Brain microvascular endothelial cell (primary cell): ENCODE data around the gene PSD4.

Experiments
- DNase-seq: peaks from one replicate; pipeline ENCODE4 v3.0.0-alpha.2; 2020
- H3K27ac ChIP-seq: fragments of 250-450 bp; sonication (Bioruptor Pico); 2 replicates; pipeline ENCODE4 v1.5.1; 2020; ENCODE audit warnings: mild to moderate bottlenecking, moderate library complexity
- H3K27me3 ChIP-seq: fragments of 250-450 bp; sonication (Bioruptor Pico); replicated peaks from 2 replicates; pipeline ENCODE4 v1.5.1; 2020; ENCODE audit warnings: mild to moderate bottlenecking
- H3K36me3 ChIP-seq: fragments of 250-450 bp; sonication (Bioruptor Pico); replicated peaks from 2 replicates; pipeline ENCODE4 v1.5.1; 2020; ENCODE audit warnings: mild to moderate bottlenecking
- H3K4me3 ChIP-seq: 2 replicates; pipeline ENCODE4 v1.5.1; 2011; ENCODE audit warnings: low read depth, mild to moderate bottlenecking, control low read depth, low read length, moderate library complexity
- in situ Hi-C: cut with HindIII; loops from 2 replicates; pipeline ENCODE4 v1.10.0; 2017; ENCODE audit warnings: low sequenced_read_pairs, low pct_ligation_motif_present
- TF ChIP-seq, protein P1 (sequence below): IDR thresholded peaks from 2 replicates; pipeline ENCODE4 v1.5.1; 2011; ENCODE audit warnings: low read depth, mild to moderate bottlenecking, moderate library complexity, low read length, control low read depth, inconsistent platforms; ENCODE audit errors: missing control alignments

PSD4 gene

GRCh38 chr2:113158884-113159553, 14.8 kb upstream of the PSD4 start:
- Histone ChIP-seq H3K4me3 (no peak overlapping the region), H3K27me3 (no peaks in the 10 kb centered on the region), H3K36me3 (no peaks in the 10 kb centered on the region), H3K27ac (peak overlapping the region; percentile 10)
- TF ChIP-seq, protein P1, sequence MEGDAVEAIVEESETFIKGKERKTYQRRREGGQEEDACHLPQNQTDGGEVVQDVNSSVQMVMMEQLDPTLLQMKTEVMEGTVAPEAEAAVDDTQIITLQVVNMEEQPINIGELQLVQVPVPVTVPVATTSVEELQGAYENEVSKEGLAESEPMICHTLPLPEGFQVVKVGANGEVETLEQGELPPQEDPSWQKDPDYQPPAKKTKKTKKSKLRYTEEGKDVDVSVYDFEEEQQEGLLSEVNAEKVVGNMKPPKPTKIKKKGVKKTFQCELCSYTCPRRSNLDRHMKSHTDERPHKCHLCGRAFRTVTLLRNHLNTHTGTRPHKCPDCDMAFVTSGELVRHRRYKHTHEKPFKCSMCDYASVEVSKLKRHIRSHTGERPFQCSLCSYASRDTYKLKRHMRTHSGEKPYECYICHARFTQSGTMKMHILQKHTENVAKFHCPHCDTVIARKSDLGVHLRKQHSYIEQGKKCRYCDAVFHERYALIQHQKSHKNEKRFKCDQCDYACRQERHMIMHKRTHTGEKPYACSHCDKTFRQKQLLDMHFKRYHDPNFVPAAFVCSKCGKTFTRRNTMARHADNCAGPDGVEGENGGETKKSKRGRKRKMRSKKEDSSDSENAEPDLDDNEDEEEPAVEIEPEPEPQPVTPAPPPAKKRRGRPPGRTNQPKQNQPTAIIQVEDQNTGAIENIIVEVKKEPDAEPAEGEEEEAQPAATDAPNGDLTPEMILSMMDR = no peak
- in situ Hi-C loops = no loop called here
- no peak for DNase-seq

GRCh38 chr2:113160248-113160647, 13.5 kb upstream of the PSD4 start:
- DNase-seq = no peak
- TF ChIP-seq, protein P1 = no peak
- H3K27me3 ChIP-seq = no peaks in the 10 kb centered on the region
- H3K4me3 ChIP-seq = no peak overlapping the region
- H3K27ac ChIP-seq = no peak overlapping the region
- in situ Hi-C loops = no loop called here
- no peaks in the 10 kb centered on the region for H3K36me3 ChIP-seq

GRCh38 chr2:113160962-113161361, 12.8 kb upstream of the PSD4 start:
- no peak for DNase-seq
- in situ Hi-C loops = no loop called here
- Histone ChIP-seq H3K27me3 (no peaks in the 10 kb centered on the region), H3K27ac (no peak overlapping the region), H3K36me3 (no peaks in the 10 kb centered on the region), H3K4me3 (no peak overlapping the region)
- TF ChIP-seq, protein P1 = no peak

GRCh38 chr2:113162173-113162572, 11.6 kb upstream of the PSD4 start:
- in situ Hi-C loops = no loop called here
- no peak for DNase-seq
- Histone ChIP-seq H3K27me3 (no peaks in the 10 kb centered on the region), H3K27ac (no peak overlapping the region), H3K4me3 (no peak overlapping the region), H3K36me3 (no peaks in the 10 kb centered on the region)
- TF ChIP-seq, protein P1 = no peak

DNA sequence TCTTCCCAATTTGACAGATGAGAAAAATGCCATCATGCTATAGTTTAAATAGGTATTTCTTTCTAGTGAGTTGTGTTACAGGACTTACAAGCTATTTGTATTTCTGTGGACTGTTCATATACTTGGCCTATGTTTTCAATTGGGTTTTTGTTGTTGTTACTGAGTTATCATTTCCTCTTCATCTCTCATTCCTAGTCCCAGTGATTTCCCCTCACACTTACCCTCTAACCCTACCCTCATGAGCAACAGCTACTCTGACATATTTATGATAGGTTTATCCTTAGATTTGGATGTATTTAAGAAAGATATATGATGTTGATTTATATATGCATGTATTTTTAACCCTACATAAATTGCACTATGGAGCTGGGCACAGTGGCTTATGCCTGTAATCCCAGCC, 10.9 kb upstream of the PSD4 start:
- no peaks in the 10 kb centered on the region for H3K27me3 ChIP-seq
- H3K4me3 ChIP-seq = no peak overlapping the region
- DNase-seq = no peak
- TF ChIP-seq, protein P1 = no peak
- no peak overlapping the region for H3K27ac ChIP-seq
- in situ Hi-C loops = no loop called here
- H3K36me3 ChIP-seq = no peaks in the 10 kb centered on the region
